Umbilical cord (tissue), 2 donors: ENCODE data around the gene GPR171. TPM values are rescaled to one million over a fixed set of nuclear protein-coding genes. Genes with fewer than 3 reads are reported as not detected.
A peak's percentile ranks its signal among the peaks of the same experiment; 100 is the strongest.
"Not testable (repeated sequence)": the region's sequence is repeated elsewhere in the genome, so short reads cannot be mapped to it uniquely, and the experiment has no call there.

ENCODE experiments used
- DNase-seq: peaks from one replicate; pipeline ENCODE4 v3.0.0-alpha.2; 2015; ENCODE audit warnings: low spot score
- total RNA-seq: library from RNA; depleted of rRNA; stranded (reverse); fragments of >200 nt; gene quantifications from one replicate; pipeline ENCODE4 v1.2.3, GENCODE V29; 2014; ENCODE audit warnings: low replicate concordance; ENCODE audit not compliant: insufficient read depth

Gene GPR171
- total RNA-seq, result 3.6 TPM

DNA sequence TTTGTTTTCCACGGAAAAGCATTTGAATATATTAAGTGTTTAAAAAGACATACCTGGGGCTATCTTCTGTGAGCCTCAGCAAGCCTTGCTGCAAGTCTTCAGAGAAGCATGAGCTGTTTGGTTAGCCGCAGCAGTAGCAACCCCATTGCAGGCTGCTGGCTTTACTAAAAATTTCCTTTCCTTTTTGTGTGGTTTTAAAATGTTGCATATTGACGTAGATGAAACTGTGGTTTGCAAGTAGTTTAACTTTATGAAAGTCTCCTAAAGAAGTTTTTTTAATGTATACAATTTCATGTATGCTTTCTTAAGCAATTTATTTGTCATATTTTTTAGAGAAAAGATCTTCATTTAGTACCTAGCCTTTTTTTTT lies at the start of gene GPR171:
Gene GPR171 (minus strand): TSS at position 166 of the 370 bp plus-strand sequence. CDS start 3,830 bp downstream, outside the sequence.
- DNase-seq, result no peak

DNA sequence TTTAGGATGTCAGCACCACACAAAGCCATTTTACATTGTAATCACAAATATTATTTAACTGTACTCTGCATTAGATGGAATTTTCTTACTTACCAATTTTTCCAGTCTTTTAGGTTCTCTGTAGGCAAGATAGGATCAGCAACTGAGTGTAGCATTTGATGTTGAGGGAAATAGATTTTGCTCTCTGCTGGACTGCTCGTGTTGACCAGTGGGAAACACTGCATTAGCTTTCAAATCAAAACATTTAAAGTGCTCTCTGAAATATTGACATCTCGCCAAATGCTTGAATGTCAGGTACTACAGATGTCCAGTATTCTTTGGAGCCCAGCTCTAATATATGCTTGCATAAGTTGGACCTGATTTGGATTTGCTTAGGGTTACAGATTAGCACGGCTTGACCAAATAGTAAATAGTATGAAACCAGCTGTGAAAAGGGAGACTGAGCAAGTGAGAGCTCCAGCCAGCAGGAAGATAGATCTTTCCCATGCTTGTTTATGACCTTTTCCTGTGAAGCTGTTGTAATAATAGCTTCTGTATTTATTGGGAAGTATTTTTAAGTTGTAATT lies 45.8 kb upstream of the GPR171 start:
- DNase-seq, result no peak

- not testable (repeated sequence) for DNase-seq
Observed at GRCh38 chr3:151242006-151242405, 39.0 kb upstream of the GPR171 start.

GRCh38 chr3:151236736-151237135 lies 33.7 kb upstream of the GPR171 start:
- no peak for DNase-seq

- no peak for DNase-seq
Observed at GRCh38 chr3:151236316-151236715, 33.3 kb upstream of the GPR171 start.

DNA sequence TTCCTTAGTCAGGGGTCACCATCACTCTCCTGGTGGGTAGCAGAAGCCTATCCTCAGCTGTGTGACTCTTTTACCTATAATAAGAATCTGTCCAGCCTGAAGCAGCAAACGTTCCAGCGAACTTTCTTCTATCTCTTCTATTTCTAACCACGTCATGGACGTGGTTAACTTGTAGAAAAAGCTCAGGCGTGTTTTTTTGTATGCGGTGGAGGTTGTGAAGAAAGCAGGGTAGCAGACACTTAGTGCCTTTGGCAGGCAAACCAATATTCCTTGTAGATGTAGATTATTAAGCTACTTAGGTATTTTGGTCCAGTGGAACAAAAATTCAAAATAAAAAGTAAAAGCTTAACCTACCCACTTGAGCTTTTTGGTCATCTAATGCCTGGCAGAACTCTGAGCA lies 31.8 kb upstream of the GPR171 start:
- DNase-seq, result no peak

DNA sequence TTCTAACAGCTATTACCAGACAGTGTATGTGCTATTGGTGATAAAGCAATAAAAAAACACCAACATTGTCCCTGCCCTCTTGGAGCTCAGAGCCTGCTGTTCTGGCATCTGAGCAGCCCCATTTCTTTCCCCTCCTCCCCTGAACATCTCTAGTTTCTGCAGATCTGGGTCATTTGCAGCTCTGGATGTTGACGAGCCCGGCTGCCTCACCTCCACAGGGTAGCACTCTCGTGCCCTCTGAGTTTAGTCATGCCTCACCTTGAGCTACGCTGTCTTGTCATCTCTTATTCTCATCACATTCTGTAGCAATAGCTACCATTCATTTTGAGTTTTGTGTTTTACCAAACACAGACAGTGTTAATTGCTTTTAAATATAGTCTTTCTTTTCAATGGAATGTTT lies 30.0 kb upstream of the GPR171 start:
- DNase-seq, result no peak

DNA sequence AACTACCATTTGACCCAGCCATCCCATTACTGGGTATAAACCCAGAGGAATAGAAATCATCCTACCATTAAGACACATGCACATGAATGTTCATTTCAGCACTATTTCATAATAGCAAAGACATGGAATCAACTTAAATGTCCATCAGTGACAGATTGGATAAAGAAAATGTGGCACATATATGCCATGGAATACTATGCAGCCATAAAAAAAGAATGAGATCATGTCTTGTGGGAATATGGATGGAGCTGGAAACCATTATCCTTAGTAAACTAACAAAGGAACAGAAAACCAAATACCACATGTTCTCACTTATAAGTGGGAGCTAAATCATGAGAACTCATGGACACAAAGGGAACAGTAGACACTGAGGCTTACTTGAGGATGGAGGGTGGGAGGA lies 29.4 kb upstream of the GPR171 start:
- DNase-seq, result not testable (repeated sequence)

GRCh38 chr3:151230646-151231045 lies 27.6 kb upstream of the GPR171 start:
- no peak for DNase-seq

- DNase-seq, result no peak
Observed at GRCh38 chr3:151228666-151229040, 25.6 kb upstream of the GPR171 start.

GRCh38 chr3:151227807-151228665 lies 25.0 kb upstream of the GPR171 start:
- peak; percentile 85 for DNase-seq

GRCh38 chr3:151227266-151227806 lies 24.3 kb upstream of the GPR171 start:
- no peak for DNase-seq

DNA sequence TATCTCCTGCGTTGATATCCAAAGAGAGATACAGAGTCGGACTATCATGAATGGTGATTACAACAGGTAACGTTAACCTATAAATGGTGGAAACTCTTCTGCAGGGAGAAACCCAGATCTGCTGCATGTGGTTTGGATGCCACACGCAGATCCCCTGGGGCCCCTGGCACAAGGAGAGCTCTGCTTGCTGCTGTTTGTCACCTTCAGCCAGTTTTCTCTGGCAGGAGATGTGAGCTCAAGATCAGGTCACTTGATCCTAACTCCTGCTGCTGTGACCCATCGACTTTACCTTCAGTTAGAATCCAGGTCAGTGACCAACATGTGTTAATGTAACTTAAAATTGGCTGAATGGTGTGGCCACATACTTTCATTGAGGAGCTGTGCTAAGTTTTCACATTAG lies 23.8 kb upstream of the GPR171 start:
- no peak for DNase-seq

DNA sequence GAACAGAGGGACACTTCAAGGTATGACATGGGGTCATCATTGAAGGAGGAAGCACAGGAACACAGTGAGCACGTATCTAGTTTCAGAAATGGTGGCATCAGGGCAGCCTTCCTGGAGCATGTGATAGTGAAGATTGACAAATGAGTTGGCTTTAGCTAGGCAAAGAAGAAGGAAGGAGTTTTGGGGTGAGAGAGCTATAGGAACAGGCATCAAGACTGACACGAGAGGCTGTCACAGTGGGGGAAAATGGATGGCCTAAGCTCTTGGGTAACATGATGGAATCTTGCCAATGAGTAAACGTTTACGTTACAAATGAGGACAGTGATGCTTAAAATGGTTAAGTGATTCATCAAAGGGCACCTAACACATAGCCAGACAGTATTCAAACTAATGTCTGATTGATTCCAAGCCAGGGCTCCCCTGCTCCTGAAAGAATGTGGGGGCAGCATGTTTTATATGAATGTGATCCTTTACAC lies 23.1 kb upstream of the GPR171 start:
- no peak for DNase-seq

GRCh38 chr3:151225040-151225975 lies 22.3 kb upstream of the GPR171 start:
- no peak for DNase-seq

GRCh38 chr3:151224268-151224866 lies 21.4 kb upstream of the GPR171 start:
- no peak for DNase-seq

DNA sequence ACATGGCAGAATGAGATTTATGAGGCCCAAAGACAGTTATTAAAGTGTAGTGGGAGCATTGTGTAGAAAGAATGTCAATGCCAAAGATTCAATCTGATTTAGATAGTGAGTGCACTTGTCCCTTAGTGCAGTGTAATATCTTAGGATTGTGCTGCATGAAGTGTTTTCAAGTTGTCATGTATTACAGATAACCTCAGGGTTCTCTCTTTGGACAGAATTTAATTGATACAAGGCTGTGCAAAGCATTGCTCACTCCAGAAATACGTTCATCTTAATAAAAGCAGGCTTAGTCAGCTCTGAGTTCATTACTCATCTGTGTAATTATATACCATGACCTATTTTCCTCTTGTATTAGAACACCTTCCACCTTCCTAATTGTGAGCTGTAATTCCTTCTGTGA lies 16.0 kb upstream of the GPR171 start:
- no peak for DNase-seq

DNA sequence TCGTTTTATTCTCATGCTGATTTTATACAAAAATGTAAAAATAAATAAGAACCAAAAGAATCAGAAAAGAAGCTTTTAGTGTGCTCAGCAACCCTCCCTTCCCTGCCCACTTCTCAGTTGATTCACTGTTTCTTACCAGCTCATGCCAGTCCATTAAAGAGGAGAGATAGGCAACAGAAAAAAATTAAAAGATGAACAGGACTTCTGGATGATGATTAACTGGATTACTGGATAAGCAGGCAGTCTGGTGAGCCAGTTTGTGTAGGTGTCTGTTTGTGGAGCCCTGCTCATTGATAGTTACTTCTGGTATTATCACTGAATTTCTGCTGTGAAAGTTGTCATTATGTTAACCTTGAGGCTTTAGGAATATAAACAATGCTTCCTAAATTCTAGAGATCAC lies 15.1 kb upstream of the GPR171 start:
- no peak for DNase-seq

- DNase-seq, result peak; percentile 76
Observed at GRCh38 chr3:151216641-151217607, 13.9 kb upstream of the GPR171 start.

GRCh38 chr3:151214459-151214858 lies 11.4 kb upstream of the GPR171 start:
- DNase-seq, result no peak
